Vagina (tissue), 2 donors: ENCODE results near the gene THAP12. TPM values are rescaled to one million over a fixed set of nuclear protein-coding genes. Genes with fewer than 3 reads are reported as not detected.

ENCODE experiments used
- DNase-seq, 2 donors: peaks; one replicate each; pipeline ENCODE4 v3.0.0-alpha.2; 2017; ENCODE audit errors: extremely low spot score in 2 of 2
- H3K27ac ChIP-seq: fragments of 200-600 bp; sonication (generic); one replicate; pipeline ENCODE4 v1.5.1; 2019
- H3K27me3 ChIP-seq: fragments of 200-600 bp; sonication (generic); one replicate; pipeline ENCODE4 v1.5.1; 2019
- H3K36me3 ChIP-seq, 2 donors: fragments of 200-600 bp; sonication (generic); one replicate each; pipeline ENCODE4 v1.5.1; 2017 to 2019
- H3K4me1 ChIP-seq: fragments of 200-600 bp; sonication (generic); one replicate; pipeline ENCODE4 v1.5.1; 2019
- H3K4me3 ChIP-seq, 2 donors: fragments of 200-600 bp; sonication (generic); 1 replicate in 1 of 2; 2 replicates in 1 of 2; pipeline ENCODE4 v1.5.1; 2016 to 2019
- H3K9me3 ChIP-seq: fragments of 200-600 bp; sonication (generic); one replicate; pipeline ENCODE4 v1.5.1; 2019
- POLR2A ChIP-seq, 2 donors: fragments of 450-650 bp; IDR thresholded peaks; one replicate each; pipeline ENCODE4 v1.6.1; 2017; ENCODE audit warnings: antibody characterized with exemption in 2 of 2, mild to moderate bottlenecking in 2 of 2, moderate library complexity in 2 of 2
- POLR2AphosphoS5 ChIP-seq, 2 donors: sonication (generic); formaldehyde crosslinking; IDR thresholded peaks; one replicate each; pipeline ENCODE4 v1.9.0; 2017; ENCODE audit warnings: antibody characterized with exemption in 2 of 2, mild to moderate bottlenecking in 2 of 2, low read depth in 1 of 2; ENCODE audit not compliant: insufficient read depth in 1 of 2
- intact Hi-C: fragments of 100-400 bp; cut with DNase I; formaldehyde crosslinking; loops from one replicate; pipeline ENCODE4 v1.15.1; 2023
- total RNA-seq: library from RNA; depleted of rRNA; stranded (reverse); fragments of >200 nt; gene quantifications from one replicate; pipeline ENCODE4 v1.2.3, GENCODE V29; 2016
- TF ChIP-seq, protein P1 (sequence below), 3 experiments: fragments of 450-650 bp in 2 of 3; fragments of 200-600 bp in 1 of 3; sonication (generic) in 1 of 3; IDR thresholded peaks; one replicate each; pipeline ENCODE4 v1.5.1; 2017 to 2019; ENCODE audit warnings: antibody characterized with exemption in 3 of 3, mild to moderate bottlenecking in 2 of 3, moderate library complexity in 2 of 3

Gene THAP12
- total RNA-seq, 1 donor from 2014 or later, result 25.8 TPM

DNA sequence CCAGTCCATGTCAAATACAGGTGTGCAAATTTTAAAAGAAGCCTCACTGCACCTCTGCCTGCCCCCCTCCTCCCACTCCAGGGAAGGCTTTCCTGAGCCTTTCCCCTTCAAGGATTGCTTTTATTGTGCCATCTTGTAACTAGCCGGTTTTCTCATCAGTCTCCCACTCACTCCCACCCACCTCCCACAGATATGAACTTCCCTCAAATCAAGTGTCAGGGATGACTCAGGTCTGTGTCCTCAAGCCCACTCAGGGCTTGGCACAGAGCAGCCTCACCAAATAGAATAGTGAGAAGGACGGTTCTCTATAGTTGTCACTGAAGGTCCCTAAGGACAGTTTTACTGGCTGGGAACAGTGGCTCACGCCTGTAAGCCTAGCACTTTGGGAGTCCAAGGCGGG is 43.0 kb downstream of the THAP12 start:
- Histone ChIP-seq H3K4me3 (no peak overlapping the region), H3K4me1 (peaks cover 8% of the 10 kb centered on the region), H3K27me3 (no peaks in the 10 kb centered on the region), H3K36me3 (no peaks in the 10 kb centered on the region), H3K9me3 (no peaks in the 10 kb centered on the region), H3K27ac (no peak overlapping the region)
- intact Hi-C loops, result no loop called here
- DNase-seq, result no peak
- no peak for TF ChIP-seq POLR2AphosphoS5 (IDR thresholded peaks at IDR 0.05; ENCODE audit: insufficient read depth in 1 of 2, low read depth in 1 of 2)

DNA sequence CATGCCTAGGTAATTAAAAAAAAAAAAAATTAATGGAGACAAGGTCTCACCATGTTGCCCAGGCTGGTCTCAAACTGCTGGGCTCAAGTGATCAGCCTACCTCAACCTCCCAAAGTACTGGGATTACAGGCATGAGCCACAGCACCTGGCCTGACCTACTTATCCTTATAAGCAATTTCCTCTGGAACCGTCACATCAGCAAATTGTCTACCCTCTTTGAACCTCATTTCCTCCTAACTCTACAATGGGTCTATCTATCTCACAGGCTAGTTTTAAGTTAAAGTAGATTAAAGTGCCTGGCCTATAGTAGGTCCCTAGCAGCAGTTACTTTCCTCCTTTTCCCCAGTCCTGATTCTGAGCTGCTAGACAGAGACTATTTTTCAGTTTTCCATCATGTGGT is 43.5 kb downstream of the THAP12 start:
- Histone ChIP-seq H3K27ac (no peak overlapping the region), H3K4me1 (peaks cover 8% of the 10 kb centered on the region), H3K36me3 (no peaks in the 10 kb centered on the region), H3K9me3 (no peaks in the 10 kb centered on the region), H3K27me3 (no peaks in the 10 kb centered on the region), H3K4me3 (no peak overlapping the region)
- no peak for DNase-seq
- TF ChIP-seq POLR2A (IDR thresholded peaks at IDR 0.05), result no peak
- TF ChIP-seq POLR2AphosphoS5 (IDR thresholded peaks at IDR 0.05; ENCODE audit: insufficient read depth in 1 of 2, low read depth in 1 of 2), result no peak
- TF ChIP-seq, protein P1, sequence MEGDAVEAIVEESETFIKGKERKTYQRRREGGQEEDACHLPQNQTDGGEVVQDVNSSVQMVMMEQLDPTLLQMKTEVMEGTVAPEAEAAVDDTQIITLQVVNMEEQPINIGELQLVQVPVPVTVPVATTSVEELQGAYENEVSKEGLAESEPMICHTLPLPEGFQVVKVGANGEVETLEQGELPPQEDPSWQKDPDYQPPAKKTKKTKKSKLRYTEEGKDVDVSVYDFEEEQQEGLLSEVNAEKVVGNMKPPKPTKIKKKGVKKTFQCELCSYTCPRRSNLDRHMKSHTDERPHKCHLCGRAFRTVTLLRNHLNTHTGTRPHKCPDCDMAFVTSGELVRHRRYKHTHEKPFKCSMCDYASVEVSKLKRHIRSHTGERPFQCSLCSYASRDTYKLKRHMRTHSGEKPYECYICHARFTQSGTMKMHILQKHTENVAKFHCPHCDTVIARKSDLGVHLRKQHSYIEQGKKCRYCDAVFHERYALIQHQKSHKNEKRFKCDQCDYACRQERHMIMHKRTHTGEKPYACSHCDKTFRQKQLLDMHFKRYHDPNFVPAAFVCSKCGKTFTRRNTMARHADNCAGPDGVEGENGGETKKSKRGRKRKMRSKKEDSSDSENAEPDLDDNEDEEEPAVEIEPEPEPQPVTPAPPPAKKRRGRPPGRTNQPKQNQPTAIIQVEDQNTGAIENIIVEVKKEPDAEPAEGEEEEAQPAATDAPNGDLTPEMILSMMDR (IDR thresholded peaks at IDR 0.05), result no peak
- intact Hi-C loops, result no loop called here

DNA sequence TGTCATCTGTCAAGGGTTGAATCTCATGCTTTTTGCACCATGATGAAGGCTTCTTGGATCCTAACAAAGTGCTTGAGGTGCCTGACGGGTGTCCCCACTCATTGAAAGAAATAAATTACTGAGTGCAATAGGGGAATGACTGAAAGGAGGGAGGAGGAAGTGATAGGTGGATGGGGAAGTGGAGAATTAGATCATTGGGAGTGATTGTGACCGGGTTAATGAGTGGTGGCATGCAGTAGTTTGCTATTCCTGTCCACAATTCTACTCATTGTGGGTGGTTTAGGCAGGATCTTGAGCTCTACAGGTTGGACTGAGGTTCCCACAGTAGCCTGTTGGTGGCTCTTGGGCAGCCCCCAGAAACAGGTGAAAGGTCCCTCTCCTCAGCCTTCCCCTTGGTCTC is 44.3 kb downstream of the THAP12 start:
- Histone ChIP-seq H3K27ac (no peak overlapping the region), H3K4me1 (peaks cover 8% of the 10 kb centered on the region), H3K36me3 (no peaks in the 10 kb centered on the region), H3K27me3 (no peaks in the 10 kb centered on the region), H3K4me3 (no peak overlapping the region), H3K9me3 (no peaks in the 10 kb centered on the region)
- intact Hi-C loops, result no loop called here
- peak in 1 of 2 donors; percentile 34 for DNase-seq
- TF ChIP-seq POLR2A (IDR thresholded peaks at IDR 0.05) (no peak), POLR2AphosphoS5 (IDR thresholded peaks at IDR 0.05; ENCODE audit: insufficient read depth in 1 of 2, low read depth in 1 of 2) (no peak)
- TF ChIP-seq, protein P1 (IDR thresholded peaks at IDR 0.05), result no peak

DNA sequence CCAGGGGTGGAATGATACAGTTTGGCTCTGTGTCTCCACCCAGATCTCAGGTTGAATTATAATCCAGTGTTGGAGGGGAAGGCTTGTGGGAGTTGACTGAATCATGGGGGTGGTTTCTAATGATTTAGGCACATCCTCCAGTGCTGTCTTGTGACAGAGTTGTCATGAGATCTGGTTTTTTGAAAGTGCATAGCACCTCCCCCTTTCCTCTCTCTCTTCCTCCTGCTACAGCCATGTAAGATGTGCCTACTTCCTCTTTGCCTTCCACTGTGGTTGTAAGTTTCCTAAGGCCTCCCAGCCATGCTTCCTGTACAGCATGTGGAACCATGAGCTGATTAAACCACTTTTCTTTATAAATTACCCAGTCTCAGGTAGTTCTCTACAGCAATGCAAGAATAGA is 45.1 kb downstream of the THAP12 start:
- Histone ChIP-seq H3K27ac (no peak overlapping the region), H3K4me3 (no peak overlapping the region), H3K4me1 (peaks cover 8% of the 10 kb centered on the region), H3K27me3 (no peaks in the 10 kb centered on the region), H3K36me3 (no peaks in the 10 kb centered on the region), H3K9me3 (no peaks in the 10 kb centered on the region)
- TF ChIP-seq POLR2AphosphoS5 (IDR thresholded peaks at IDR 0.05; ENCODE audit: insufficient read depth in 1 of 2, low read depth in 1 of 2) (no peak), POLR2A (IDR thresholded peaks at IDR 0.05) (no peak)
- TF ChIP-seq, protein P1 (IDR thresholded peaks at IDR 0.05), result no peak
- DNase-seq, result peak in 1 of 2 donors; percentile 9
- intact Hi-C loops, result no loop called here

DNA sequence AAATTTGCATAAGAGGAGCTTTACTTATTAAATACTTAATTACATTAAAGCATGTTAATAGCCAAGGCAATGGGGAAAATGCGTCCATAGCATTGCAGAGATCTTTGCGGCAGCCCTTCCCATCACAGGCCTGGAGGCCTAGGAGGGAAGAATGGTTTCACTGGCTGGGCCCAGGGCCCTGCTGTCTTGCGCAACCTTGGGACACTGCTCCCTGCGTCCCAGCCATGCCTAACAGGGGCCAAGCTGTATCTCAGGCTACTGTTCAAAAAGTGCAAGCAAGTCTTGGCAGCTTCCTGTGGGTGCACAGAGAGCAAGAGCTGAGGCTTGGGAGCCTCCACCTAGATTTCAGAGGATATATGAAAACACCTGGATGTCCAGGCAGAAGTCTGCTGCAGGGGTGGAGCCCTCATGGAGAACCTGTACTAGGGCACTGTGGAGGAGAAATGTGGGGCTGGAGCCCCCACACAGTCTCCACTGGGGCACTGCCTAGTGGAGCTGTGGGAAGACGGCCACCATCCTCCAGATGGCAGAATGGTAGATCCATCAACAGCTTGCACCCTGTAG is 46.0 kb downstream of the THAP12 start:
- no peaks in the 10 kb centered on the region for H3K27me3 ChIP-seq
- intact Hi-C loops, result no loop called here
- no peaks in the 10 kb centered on the region for H3K36me3 ChIP-seq
- H3K4me1 ChIP-seq, result peaks cover 8% of the 10 kb centered on the region
- H3K27ac ChIP-seq, result no peak overlapping the region
- TF ChIP-seq POLR2AphosphoS5 (IDR thresholded peaks at IDR 0.05; ENCODE audit: insufficient read depth in 1 of 2, low read depth in 1 of 2) (no peak), POLR2A (IDR thresholded peaks at IDR 0.05) (no peak)
- TF ChIP-seq, protein P1 (IDR thresholded peaks at IDR 0.05), result no peak
- H3K9me3 ChIP-seq, result no peaks in the 10 kb centered on the region
- no peak overlapping the region for H3K4me3 ChIP-seq
- peak in 1 of 2 donors; percentile 70 for DNase-seq
